ENCODE data around the gene CRIM1. TPM values are rescaled to one million over a fixed set of nuclear protein-coding genes. Genes with fewer than 3 reads are reported as not detected.
A peak's percentile ranks its signal among the peaks of the same experiment; 100 is the strongest.

CRIM1 gene
- total RNA-seq, 4 donors from 2014 or later: 16.4 to 107 (median 29.9) TPM

DNA sequence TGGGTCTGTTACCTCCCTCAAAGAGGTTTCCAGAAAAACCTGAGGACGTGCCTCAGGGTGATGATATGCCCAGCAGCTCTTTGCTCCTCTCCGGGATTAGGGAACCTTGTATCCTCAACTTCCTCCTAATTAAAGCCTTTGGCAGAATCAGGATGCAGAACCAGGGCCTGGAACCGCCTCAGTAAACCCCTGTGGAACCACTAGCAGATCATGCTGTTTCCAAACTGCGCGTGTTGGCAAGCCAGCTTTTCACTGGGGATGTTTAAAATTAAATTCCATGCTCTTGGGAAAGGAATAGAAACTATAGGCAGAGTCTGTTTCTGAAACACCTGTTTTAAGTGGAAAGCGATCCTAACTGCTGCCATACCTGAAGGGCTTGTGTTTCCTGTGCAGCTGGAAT lies 26.4 kb downstream of the CRIM1 start:
- Histone ChIP-seq H3K27me3 (no peaks in the 10 kb centered on the region), H3K4me1 (peaks cover 4 to 42% (median 23%) of the 10 kb centered on the region in 3 donors), H3K9me3 (no peaks in the 10 kb centered on the region), H3K36me3 (peaks cover 0 to 6% (median 0%) of the 10 kb centered on the region in 3 donors), H3K27ac (peak overlapping the region in 1 of 4 donors; percentile 9), H3K4me3 (no peak overlapping the region)
- TF ChIP-seq POLR2A (IDR thresholded peaks at IDR 0.05): no peak
- TF ChIP-seq, protein P1, sequence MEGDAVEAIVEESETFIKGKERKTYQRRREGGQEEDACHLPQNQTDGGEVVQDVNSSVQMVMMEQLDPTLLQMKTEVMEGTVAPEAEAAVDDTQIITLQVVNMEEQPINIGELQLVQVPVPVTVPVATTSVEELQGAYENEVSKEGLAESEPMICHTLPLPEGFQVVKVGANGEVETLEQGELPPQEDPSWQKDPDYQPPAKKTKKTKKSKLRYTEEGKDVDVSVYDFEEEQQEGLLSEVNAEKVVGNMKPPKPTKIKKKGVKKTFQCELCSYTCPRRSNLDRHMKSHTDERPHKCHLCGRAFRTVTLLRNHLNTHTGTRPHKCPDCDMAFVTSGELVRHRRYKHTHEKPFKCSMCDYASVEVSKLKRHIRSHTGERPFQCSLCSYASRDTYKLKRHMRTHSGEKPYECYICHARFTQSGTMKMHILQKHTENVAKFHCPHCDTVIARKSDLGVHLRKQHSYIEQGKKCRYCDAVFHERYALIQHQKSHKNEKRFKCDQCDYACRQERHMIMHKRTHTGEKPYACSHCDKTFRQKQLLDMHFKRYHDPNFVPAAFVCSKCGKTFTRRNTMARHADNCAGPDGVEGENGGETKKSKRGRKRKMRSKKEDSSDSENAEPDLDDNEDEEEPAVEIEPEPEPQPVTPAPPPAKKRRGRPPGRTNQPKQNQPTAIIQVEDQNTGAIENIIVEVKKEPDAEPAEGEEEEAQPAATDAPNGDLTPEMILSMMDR (IDR thresholded peaks at IDR 0.05): no peak
- WGBS, 2 donors: 81 to 82% methylated on average over 6 of the region's 6 CpGs
- no peak for DNase-seq
- intact Hi-C loops (cut with DNase I): no loop called here

DNA sequence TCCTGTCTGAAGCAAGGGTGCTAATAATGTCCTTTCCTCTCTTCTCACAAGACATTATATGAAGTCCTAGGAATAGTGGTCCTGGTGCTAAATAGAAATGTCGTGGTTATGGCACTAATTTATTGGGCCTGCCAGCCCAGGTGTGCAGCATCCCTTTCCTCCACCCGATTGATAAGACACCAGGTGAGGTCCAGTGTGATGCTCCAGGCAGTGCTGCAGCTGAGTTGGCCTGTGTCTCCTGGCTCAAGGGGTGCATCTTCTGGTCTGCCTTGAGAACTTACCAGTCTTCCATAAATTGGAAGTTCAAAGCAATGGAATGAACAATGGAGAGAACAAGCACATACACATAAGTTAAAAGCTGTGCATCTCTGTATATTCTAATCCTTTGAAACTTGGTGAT lies 26.9 kb downstream of the CRIM1 start:
- 50 to 96% methylated on average over 1 to 2 of the region's 2 CpGs for WGBS, 2 donors
- Histone ChIP-seq H3K4me1 (peaks cover 0 to 42% (median 21%) of the 10 kb centered on the region in 3 donors), H3K4me3 (no peak overlapping the region), H3K27me3 (no peaks in the 10 kb centered on the region), H3K36me3 (peaks cover 0 to 6% (median 0%) of the 10 kb centered on the region in 3 donors), H3K9me3 (no peaks in the 10 kb centered on the region), H3K27ac (no peak overlapping the region)
- intact Hi-C loops (cut with DNase I): no loop called here
- TF ChIP-seq, protein P1 (IDR thresholded peaks at IDR 0.05): no peak
- no peak for TF ChIP-seq POLR2A (IDR thresholded peaks at IDR 0.05)
- no peak for DNase-seq

DNA sequence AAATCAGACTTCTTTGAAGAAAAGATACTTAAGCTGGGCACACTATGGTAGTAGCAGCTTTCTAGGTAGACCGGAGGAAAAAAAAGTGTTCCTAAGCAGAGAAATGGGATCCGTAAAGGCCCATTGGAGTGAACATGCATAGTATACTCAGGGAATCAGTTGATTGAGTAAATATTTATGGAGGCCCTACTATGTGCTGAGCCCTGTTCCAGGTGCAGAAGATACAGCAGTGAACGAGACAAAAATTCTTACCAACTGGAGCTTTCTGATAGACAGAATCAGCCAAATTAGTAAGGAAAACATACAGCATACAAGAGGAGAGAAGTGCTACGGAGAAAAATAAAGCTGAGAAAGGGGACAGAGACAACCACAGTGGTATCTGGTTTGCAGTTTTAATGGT lies 28.1 kb downstream of the CRIM1 start:
- DNase-seq: no peak
- no peak for TF ChIP-seq POLR2A (IDR thresholded peaks at IDR 0.05)
- TF ChIP-seq, protein P1 (IDR thresholded peaks at IDR 0.05): no peak
- no peaks in the 10 kb centered on the region for H3K9me3 ChIP-seq
- peaks cover 0 to 6% (median 0%) of the 10 kb centered on the region in 3 donors for H3K36me3 ChIP-seq
- H3K27ac ChIP-seq: no peak overlapping the region
- intact Hi-C loops (cut with DNase I): no loop called here
- no peak overlapping the region for H3K4me3 ChIP-seq
- H3K4me1 ChIP-seq: peaks cover 0 to 41% (median 20%) of the 10 kb centered on the region in 3 donors
- no peaks in the 10 kb centered on the region for H3K27me3 ChIP-seq
- WGBS, 2 donors: 91 to 94% methylated on average over 4 of the region's 4 CpGs

DNA sequence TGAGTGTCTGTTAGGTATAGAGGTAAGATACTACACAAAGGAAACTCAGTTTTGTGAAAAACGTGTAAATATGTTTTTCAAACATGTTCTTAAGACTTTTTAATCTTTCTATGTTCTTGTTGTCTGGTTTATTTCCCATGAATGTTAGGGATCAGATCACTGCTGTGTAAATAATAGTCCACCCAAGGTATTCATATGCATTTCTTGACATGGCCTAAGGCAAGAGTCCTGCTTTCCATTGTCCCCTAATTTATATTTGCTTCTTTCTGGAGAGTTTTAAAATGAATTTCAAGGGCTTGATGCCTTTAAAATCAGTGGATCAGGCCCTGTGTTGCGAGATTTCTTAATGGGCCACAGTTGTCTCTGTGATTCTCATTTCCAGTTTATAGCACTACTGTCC lies 28.9 kb downstream of the CRIM1 start:
- 63 to 68% methylated on average over 2 of the region's 2 CpGs for WGBS, 2 donors

DNA sequence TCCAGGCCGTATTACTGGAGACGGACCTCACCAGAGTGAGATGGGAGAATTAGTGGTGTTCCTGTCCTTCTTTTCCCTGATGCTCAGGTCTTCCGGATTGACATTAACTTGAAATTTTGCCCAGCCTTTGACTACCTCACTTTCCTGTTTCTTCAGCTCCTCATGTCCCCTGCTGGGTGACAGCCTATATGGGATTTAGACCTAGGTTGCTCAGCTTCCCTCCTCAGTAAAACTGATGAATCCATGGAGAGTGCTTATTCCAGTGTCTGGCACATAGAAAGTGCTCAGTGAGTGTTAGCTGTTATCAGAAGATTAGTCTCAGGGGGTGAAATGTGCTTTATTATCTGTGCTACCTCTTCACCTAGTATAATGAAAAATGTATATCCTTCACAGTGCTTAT lies 30.0 kb downstream of the CRIM1 start:
- 76 to 85% methylated on average over 3 of the region's 3 CpGs for WGBS, 2 donors
- TF ChIP-seq, protein P1 (IDR thresholded peaks at IDR 0.05): no peak
- no peak for TF ChIP-seq POLR2A (IDR thresholded peaks at IDR 0.05)
- DNase-seq: no peak
- Histone ChIP-seq H3K9me3 (no peaks in the 10 kb centered on the region), H3K27me3 (no peaks in the 10 kb centered on the region), H3K4me1 (peaks cover 0 to 47% (median 15%) of the 10 kb centered on the region in 3 donors), H3K4me3 (no peak overlapping the region), H3K27ac (no peak overlapping the region), H3K36me3 (no peaks in the 10 kb centered on the region)
- intact Hi-C loops (cut with DNase I): no loop called here

More for the DNA sequence above, 28.9 kb downstream of the CRIM1 start:
- Histone ChIP-seq H3K9me3 (no peaks in the 10 kb centered on the region), H3K4me3 (no peak overlapping the region), H3K27me3 (no peaks in the 10 kb centered on the region), H3K27ac (no peak overlapping the region), H3K36me3 (peaks cover 0 to 6% (median 0%) of the 10 kb centered on the region in 3 donors), H3K4me1 (peaks cover 0 to 48% (median 20%) of the 10 kb centered on the region in 3 donors)
- TF ChIP-seq, protein P1 (IDR thresholded peaks at IDR 0.05): no peak
- TF ChIP-seq POLR2A (IDR thresholded peaks at IDR 0.05): no peak
- DNase-seq: no peak
- intact Hi-C loops (cut with DNase I): no loop called here
